ENCODE results near the gene SAPCD2.

DNA sequence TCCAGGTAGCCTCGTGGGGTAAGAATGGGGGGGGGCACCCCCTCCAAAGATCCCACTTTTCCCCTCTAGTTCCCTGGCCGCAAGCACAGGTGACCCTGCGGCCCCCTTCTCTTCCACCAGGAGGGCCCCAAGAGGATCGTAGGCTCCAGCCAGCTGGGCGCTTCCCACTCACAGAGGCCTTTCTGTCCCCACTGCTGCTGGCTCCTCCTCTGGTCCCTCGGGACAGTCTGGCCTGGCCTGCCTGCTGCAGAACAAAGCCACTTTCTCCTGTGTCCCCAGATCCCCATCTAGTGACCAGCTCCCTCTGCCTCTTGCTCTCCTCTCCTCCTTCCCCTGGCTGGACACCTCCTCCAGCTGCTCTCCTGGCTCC, 534 bp upstream of the SAPCD2 start:
- TF ChIP-seq CTCF (IDR thresholded peaks at IDR 0.05) = no peak
- TF ChIP-seq POLR2A (IDR thresholded peaks at IDR 0.05) = no peak

Measured in uterus (tissue), 2 donors.